Measurements from ENCODE around the gene PAK5. TPM values are rescaled to one million over a fixed set of nuclear protein-coding genes. Genes with fewer than 3 reads are reported as not detected.

The PAK5 gene
- total and polyA plus RNA-seq, 9 of the 15 experiments (the other 6 are each of a cell fraction or from before 2014, with no cell fraction given) = not detected

DNA sequence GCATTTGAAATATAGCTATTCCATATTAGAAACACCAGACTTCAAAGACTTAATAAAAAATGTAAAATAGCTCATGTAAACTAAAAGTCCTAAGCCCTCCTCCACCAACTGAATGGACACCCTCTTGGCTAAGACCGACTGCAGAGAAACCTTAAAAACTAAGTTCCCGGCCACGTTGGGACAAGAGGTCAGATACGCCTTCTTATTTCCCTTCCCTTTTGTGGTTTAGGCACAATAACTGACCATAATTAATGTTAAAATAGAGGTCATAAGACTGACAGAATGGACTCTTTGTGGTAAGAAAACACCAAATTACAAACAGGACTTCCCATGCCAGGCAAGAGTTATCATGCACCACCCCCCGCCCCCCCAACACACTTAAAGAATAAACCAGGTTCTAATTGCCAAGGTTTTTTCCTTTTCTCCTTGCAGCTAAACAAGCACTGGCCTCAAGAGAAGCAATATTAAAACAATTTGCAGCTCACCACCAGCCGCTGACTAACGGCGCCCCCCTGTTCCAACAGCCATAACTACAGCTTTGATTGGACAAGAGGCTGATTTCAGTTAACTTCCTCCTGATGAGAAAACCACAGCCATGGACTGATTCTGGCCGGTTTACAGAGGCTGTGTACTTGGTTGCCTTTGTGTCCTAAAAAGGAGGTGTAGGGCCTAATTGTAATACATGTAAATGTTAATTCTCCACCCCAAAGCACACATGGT is 335.2 kb downstream of the PAK5 start:
- Histone ChIP-seq H3K79me2 (ENCODE audit: control insufficient read depth, insufficient read depth, low read length) (no peaks in the 10 kb centered on the region), H3K4me2 (ENCODE audit: insufficient read depth, low read length) (no peak overlapping the region), H3K9ac (ENCODE audit: insufficient read depth in 1 of 2, low read depth in 2 of 2, low read length in 2 of 2) (no peak overlapping the region), H2AFZ (ENCODE audit: low read depth, low read length) (no peak overlapping the region), H4K20me1 (replicated peaks; ENCODE audit: control insufficient read depth, insufficient read depth, low read length) (no peaks in the 10 kb centered on the region), H3K4me3 (no peak overlapping the region), H3K27ac (ENCODE audit: extremely low read depth, low read depth, low read length) (no peak overlapping the region), H3K9me3 (replicated peaks; ENCODE audit: control insufficient read depth, insufficient read depth, low read depth, low read length) (no peaks in the 10 kb centered on the region), H3K27me3 (ENCODE audit: control insufficient read depth in 2 of 2, insufficient read depth in 2 of 2, low read length in 2 of 2) (peaks cover 0 to 18% of the 10 kb centered on the region in 2 experiments; a peak in 2 of 5 replicates), H3K9me1 (ENCODE audit: control insufficient read depth, insufficient read depth, low read length) (no peaks in the 10 kb centered on the region), H3K4me1 (replicated peaks in 1 of 2; ENCODE audit: control insufficient read depth in 2 of 2, insufficient read depth in 2 of 2, low read length in 2 of 2) (no peaks in the 10 kb centered on the region), H3K36me3 (ENCODE audit: control insufficient read depth, insufficient read depth, low read length) (no peaks in the 10 kb centered on the region)
- DNase-seq (ENCODE audit: extremely low read depth in 1 of 4, low spot score in 3 of 4) (peak in 1 of 4 experiments; percentile 4), FAIRE-seq (no peak), ATAC-seq (no peak)
- TF ChIP-seq GTF2F1 (IDR thresholded peaks at IDR 0.05; ENCODE audit: low read depth, low read length) = no peak
- TF ChIP-seq, protein P1, sequence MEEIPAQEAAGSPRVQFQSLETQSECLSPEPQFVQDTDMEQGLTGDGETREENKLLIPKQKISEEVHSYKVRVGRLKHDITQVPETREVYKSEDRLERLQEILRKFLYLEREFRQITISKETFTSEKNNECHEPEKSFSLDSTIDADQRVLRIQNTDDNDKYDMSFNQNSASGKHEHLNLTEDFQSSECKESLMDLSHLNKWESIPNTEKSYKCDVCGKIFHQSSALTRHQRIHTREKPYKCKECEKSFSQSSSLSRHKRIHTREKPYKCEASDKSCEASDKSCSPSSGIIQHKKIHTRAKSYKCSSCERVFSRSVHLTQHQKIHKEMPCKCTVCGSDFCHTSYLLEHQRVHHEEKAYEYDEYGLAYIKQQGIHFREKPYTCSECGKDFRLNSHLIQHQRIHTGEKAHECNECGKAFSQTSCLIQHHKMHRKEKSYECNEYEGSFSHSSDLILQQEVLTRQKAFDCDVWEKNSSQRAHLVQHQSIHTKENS (CRISPR knock-in tag; IDR thresholded peaks at IDR 0.05) = no peak
- TF ChIP-seq, protein P2, sequence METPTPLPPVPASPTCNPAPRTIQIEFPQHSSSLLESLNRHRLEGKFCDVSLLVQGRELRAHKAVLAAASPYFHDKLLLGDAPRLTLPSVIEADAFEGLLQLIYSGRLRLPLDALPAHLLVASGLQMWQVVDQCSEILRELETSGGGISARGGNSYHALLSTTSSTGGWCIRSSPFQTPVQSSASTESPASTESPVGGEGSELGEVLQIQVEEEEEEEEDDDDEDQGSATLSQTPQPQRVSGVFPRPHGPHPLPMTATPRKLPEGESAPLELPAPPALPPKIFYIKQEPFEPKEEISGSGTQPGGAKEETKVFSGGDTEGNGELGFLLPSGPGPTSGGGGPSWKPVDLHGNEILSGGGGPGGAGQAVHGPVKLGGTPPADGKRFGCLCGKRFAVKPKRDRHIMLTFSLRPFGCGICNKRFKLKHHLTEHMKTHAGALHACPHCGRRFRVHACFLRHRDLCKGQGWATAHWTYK (CRISPR knock-in tag; IDR thresholded peaks at IDR 0.05) = no peak
- no peak for TF ChIP-seq RUNX1 (IDR thresholded peaks at IDR 0.05; ENCODE audit: low read depth)
- no peak for TF ChIP-seq POLR3G (IDR thresholded peaks at IDR 0.05; ENCODE audit: extremely low read depth, insufficient read length, insufficient replicate concordance)
- TF ChIP-seq, protein P3, sequence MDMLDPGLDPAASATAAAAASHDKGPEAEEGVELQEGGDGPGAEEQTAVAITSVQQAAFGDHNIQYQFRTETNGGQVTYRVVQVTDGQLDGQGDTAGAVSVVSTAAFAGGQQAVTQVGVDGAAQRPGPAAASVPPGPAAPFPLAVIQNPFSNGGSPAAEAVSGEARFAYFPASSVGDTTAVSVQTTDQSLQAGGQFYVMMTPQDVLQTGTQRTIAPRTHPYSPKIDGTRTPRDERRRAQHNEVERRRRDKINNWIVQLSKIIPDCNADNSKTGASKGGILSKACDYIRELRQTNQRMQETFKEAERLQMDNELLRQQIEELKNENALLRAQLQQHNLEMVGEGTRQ (CRISPR knock-in tag; IDR thresholded peaks at IDR 0.05) = no peak
- TF ChIP-seq NCOA1 (IDR thresholded peaks at IDR 0.05; ENCODE audit: low read depth) = no peak
- TF ChIP-seq RBM34 (IDR thresholded peaks at IDR 0.05; ENCODE audit: borderline replicate concordance, insufficient read depth, low read length) = no peak
- TF ChIP-seq SMARCA5 (IDR thresholded peaks at IDR 0.05) = no peak
- no peak for TF ChIP-seq HCFC1 (IDR thresholded peaks at IDR 0.05; ENCODE audit: low read depth, low read length)
- TF ChIP-seq ZKSCAN8 (CRISPR knock-in tag; IDR thresholded peaks at IDR 0.05) = no peak
- no peak for TF ChIP-seq TCF7L2 (IDR thresholded peaks at IDR 0.05; ENCODE audit: low read depth, low read length)
- TF ChIP-seq, protein P4, sequence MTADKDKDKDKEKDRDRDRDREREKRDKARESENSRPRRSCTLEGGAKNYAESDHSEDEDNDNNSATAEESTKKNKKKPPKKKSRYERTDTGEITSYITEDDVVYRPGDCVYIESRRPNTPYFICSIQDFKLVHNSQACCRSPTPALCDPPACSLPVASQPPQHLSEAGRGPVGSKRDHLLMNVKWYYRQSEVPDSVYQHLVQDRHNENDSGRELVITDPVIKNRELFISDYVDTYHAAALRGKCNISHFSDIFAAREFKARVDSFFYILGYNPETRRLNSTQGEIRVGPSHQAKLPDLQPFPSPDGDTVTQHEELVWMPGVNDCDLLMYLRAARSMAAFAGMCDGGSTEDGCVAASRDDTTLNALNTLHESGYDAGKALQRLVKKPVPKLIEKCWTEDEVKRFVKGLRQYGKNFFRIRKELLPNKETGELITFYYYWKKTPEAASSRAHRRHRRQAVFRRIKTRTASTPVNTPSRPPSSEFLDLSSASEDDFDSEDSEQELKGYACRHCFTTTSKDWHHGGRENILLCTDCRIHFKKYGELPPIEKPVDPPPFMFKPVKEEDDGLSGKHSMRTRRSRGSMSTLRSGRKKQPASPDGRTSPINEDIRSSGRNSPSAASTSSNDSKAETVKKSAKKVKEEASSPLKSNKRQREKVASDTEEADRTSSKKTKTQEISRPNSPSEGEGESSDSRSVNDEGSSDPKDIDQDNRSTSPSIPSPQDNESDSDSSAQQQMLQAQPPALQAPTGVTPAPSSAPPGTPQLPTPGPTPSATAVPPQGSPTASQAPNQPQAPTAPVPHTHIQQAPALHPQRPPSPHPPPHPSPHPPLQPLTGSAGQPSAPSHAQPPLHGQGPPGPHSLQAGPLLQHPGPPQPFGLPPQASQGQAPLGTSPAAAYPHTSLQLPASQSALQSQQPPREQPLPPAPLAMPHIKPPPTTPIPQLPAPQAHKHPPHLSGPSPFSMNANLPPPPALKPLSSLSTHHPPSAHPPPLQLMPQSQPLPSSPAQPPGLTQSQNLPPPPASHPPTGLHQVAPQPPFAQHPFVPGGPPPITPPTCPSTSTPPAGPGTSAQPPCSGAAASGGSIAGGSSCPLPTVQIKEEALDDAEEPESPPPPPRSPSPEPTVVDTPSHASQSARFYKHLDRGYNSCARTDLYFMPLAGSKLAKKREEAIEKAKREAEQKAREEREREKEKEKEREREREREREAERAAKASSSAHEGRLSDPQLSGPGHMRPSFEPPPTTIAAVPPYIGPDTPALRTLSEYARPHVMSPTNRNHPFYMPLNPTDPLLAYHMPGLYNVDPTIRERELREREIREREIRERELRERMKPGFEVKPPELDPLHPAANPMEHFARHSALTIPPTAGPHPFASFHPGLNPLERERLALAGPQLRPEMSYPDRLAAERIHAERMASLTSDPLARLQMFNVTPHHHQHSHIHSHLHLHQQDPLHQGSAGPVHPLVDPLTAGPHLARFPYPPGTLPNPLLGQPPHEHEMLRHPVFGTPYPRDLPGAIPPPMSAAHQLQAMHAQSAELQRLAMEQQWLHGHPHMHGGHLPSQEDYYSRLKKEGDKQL (CRISPR knock-in tag; IDR thresholded peaks at IDR 0.05; ENCODE audit: borderline replicate concordance) = no peak
- 1% methylated on average over 9 of the region's 9 CpGs for WGBS (ENCODE audit: insufficient coverage, low coverage, missing lambda C conversion rate)
- ChIA-PET CTCF (ENCODE audit: low intra/inter-chr PET ratio) (no interaction called here), POLR2A (no interaction called here)
- BruUV-seq (replicated peaks) = no TSS peak
- intact Hi-C loops (cut with micrococcal nuclease) = no loop called here
- in situ Hi-C loops (cut with MboI) = no loop called here
